ENCODE measurements around the gene TC2N.

DNA sequence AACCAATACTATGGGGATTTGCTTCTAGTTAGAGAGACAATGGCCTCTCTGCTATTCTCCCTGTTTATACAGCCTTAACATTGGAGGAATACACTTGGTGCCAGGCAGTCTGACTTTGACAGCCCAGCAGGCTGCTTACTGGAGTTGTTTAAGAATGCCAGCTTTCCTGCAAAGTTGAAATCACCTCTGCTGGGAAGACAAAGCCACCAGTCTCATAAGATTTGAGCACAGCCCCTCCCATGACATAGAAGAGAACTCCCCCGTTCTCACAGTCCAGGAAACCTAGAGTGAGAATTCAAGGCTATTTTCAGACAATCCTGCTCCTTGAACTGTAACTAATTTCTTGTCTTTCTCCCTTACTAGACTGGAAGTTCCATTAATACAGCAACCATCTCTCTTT is 114.4 kb downstream of the TC2N start:
- TF ChIP-seq CTCF (IDR thresholded peaks at IDR 0.05) (no peak), POLR2AphosphoS5 (IDR thresholded peaks at IDR 0.05) (no peak), EP300 (IDR thresholded peaks at IDR 0.05) (no peak)

All from sigmoid colon (tissue), 4 donors.